HepG2 (cell line): Measurements from ENCODE around the gene ZP2. TPM values are rescaled to one million over a fixed set of nuclear protein-coding genes. Genes with fewer than 3 reads are reported as not detected.

Experiments used
- EEA1 ChIP-seq: sonication (generic); formaldehyde crosslinking; IDR thresholded peaks from 2 replicates; pipeline ENCODE4 v1.5.1; 2020; ENCODE audit warnings: mild to moderate bottlenecking, missing genetic modification reagents, borderline replicate concordance
- FOXK1 ChIP-seq: sonication (generic); formaldehyde crosslinking; IDR thresholded peaks from 2 replicates; pipeline ENCODE4 v1.4.0; 2020; ENCODE audit warnings: low read depth, missing genetic modification reagents, borderline replicate concordance
- GABPB1 ChIP-seq: IDR thresholded peaks from 2 replicates; pipeline ENCODE4 v1.6.1; 2016; ENCODE audit warnings: mild to moderate bottlenecking, missing genetic modification reagents, moderate library complexity, missing compliant biosample characterization
- HHEX ChIP-seq: IDR thresholded peaks from 2 replicates; pipeline ENCODE4 v1.6.1; 2016; ENCODE audit warnings: control low read depth
- HNRNPH1 ChIP-seq: fragments of 200-400 bp; formaldehyde crosslinking; optimal IDR thresholded peaks from 2 replicates; pipeline ENCODE3; 2017; ENCODE audit warnings: mild to moderate bottlenecking, low read depth, low read length
- KAT2B ChIP-seq: fragments of 150-350 bp; IDR thresholded peaks from 2 replicates; pipeline ENCODE4 v1.6.1; 2014; ENCODE audit warnings: low read depth, low read length, borderline replicate concordance
- NFAT5 ChIP-seq: sonication (generic); formaldehyde crosslinking; IDR thresholded peaks from 2 replicates; pipeline ENCODE4 v1.4.0; 2020; ENCODE audit warnings: missing genetic modification reagents
- PAX8 ChIP-seq: sonication (generic); formaldehyde crosslinking; IDR thresholded peaks from 2 replicates; pipeline ENCODE4 v1.8.0; 2022; ENCODE audit warnings: mild to moderate bottlenecking, missing genetic modification reagents, borderline replicate concordance
- PPARG ChIP-seq: conservative IDR thresholded peaks from 2 replicates; pipeline ENCODE4 v1.6.1; 2016; ENCODE audit warnings: missing biosample characterization, missing genetic modification reagents
- RCOR2 ChIP-seq: IDR thresholded peaks from 2 replicates; pipeline ENCODE4 v1.6.1; 2016; ENCODE audit warnings: missing biosample characterization, missing genetic modification reagents
- REL ChIP-seq: sonication (generic); formaldehyde crosslinking; conservative IDR thresholded peaks from 2 replicates; pipeline ENCODE4 v1.8.0; 2022; ENCODE audit warnings: mild to moderate bottlenecking, missing genetic modification reagents, moderate library complexity
- SMAD3 ChIP-seq: sonication (generic); formaldehyde crosslinking; IDR thresholded peaks from 2 replicates; pipeline ENCODE4 v1.4.0; 2020; ENCODE audit warnings: missing genetic modification reagents
- TCF7L2 ChIP-seq: IDR thresholded peaks from 2 replicates; pipeline ENCODE4 v1.6.1; 2011; ENCODE audit warnings: mild to moderate bottlenecking, low read depth, low read length, moderate library complexity
- ZBTB3 ChIP-seq: sonication (generic); formaldehyde crosslinking; IDR thresholded peaks from 2 replicates; pipeline ENCODE4 v1.4.0; 2020; ENCODE audit warnings: low read depth, mild to moderate bottlenecking, moderate library complexity, missing genetic modification reagents, borderline replicate concordance
- ZMYM2 ChIP-seq: sonication (generic); formaldehyde crosslinking; IDR thresholded peaks from 2 replicates; pipeline ENCODE4 v1.8.0; 2022; ENCODE audit warnings: mild to moderate bottlenecking, missing genetic modification reagents
- ZMYM4 ChIP-seq: sonication (generic); formaldehyde crosslinking; IDR thresholded peaks from 2 replicates; pipeline ENCODE4 v1.8.1; 2023; ENCODE audit warnings: mild to moderate bottlenecking, missing genetic modification reagents
- ZNF331 ChIP-seq: sonication (generic); formaldehyde crosslinking; IDR thresholded peaks from 2 replicates; pipeline ENCODE4 v1.4.0; 2020; ENCODE audit warnings: missing genetic modification reagents
- ZNF530 ChIP-seq: sonication (generic); formaldehyde crosslinking; IDR thresholded peaks from 2 replicates; pipeline ENCODE4 v1.5.0; 2020; ENCODE audit warnings: low read depth, mild to moderate bottlenecking, missing genetic modification reagents
- ZNF879 ChIP-seq: sonication (generic); formaldehyde crosslinking; IDR thresholded peaks from 2 replicates; pipeline ENCODE4 v1.8.1; 2023; ENCODE audit warnings: missing genetic modification reagents
- polyA plus RNA-seq, 8 experiments: library from polyadenylated mRNA; depleted of rRNA in 3 of 8; stranded (reverse) in 7 of 8; unstranded in 1 of 8; fragments of >200 nt; fragmentation: Illumina TruSeq in 4 of 8; extraction: Trizol in 4 of 8; gene quantifications; 2 replicates each; pipeline versions ENCODE4 v1.2.1 to v1.2.3, GENCODE V29; 2011 to 2016; ENCODE audit warnings: low read depth in 4 of 8, missing spikeins in 1 of 8, mixed read lengths in 1 of 8; ENCODE audit not compliant: insufficient read depth in 1 of 8
- total RNA-seq, 5 experiments: library from RNA; depleted of rRNA; stranded (reverse); fragments of >200 nt; fragmentation: Illumina TruSeq; extraction: Trizol; gene quantifications; 2 replicates each; pipeline ENCODE4 v1.2.3, GENCODE V29; 2016; ENCODE audit warnings: low read depth in 1 of 5
- TF ChIP-seq, protein P1 (sequence below): sonication (generic); formaldehyde crosslinking; conservative IDR thresholded peaks from 2 replicates; pipeline ENCODE4 v1.4.0; 2020; ENCODE audit warnings: mild to moderate bottlenecking, missing genetic modification reagents, moderate library complexity
- TF ChIP-seq, protein P2 (sequence below): sonication (generic); formaldehyde crosslinking; IDR thresholded peaks from 2 replicates; pipeline ENCODE4 v1.4.0; 2020; ENCODE audit warnings: missing genetic modification reagents

ZP2 gene
- total and polyA plus RNA-seq, 2 of the 13 experiments (the other 11 are each of a cell fraction or from before 2014, with no cell fraction given): not detected

- TF ChIP-seq, protein P1, sequence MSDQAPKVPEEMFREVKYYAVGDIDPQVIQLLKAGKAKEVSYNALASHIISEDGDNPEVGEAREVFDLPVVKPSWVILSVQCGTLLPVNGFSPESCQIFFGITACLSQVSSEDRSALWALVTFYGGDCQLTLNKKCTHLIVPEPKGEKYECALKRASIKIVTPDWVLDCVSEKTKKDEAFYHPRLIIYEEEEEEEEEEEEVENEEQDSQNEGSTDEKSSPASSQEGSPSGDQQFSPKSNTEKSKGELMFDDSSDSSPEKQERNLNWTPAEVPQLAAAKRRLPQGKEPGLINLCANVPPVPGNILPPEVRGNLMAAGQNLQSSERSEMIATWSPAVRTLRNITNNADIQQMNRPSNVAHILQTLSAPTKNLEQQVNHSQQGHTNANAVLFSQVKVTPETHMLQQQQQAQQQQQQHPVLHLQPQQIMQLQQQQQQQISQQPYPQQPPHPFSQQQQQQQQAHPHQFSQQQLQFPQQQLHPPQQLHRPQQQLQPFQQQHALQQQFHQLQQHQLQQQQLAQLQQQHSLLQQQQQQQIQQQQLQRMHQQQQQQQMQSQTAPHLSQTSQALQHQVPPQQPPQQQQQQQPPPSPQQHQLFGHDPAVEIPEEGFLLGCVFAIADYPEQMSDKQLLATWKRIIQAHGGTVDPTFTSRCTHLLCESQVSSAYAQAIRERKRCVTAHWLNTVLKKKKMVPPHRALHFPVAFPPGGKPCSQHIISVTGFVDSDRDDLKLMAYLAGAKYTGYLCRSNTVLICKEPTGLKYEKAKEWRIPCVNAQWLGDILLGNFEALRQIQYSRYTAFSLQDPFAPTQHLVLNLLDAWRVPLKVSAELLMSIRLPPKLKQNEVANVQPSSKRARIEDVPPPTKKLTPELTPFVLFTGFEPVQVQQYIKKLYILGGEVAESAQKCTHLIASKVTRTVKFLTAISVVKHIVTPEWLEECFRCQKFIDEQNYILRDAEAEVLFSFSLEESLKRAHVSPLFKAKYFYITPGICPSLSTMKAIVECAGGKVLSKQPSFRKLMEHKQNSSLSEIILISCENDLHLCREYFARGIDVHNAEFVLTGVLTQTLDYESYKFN (CRISPR knock-in tag): no peak
- TF ChIP-seq ZNF530 (CRISPR knock-in tag) (no peak), KAT2B (no peak), ZMYM2 (CRISPR knock-in tag) (peak; percentile 41; the same call in 1 of the 2 replicates), PPARG (CRISPR knock-in tag) (0 out of 2 replicates have a peak, but pooled peaks have one; percentile 23), ZNF879 (no peak), NFAT5 (CRISPR knock-in tag) (no peak), ZNF331 (CRISPR knock-in tag) (peak; percentile 42; the same call in 1 of the 2 replicates), PAX8 (CRISPR knock-in tag) (no peak), FOXK1 (CRISPR knock-in tag) (no peak), RCOR2 (CRISPR knock-in tag) (peak; percentile 78; the same call in 1 of the 2 replicates), GABPB1 (no peak), ZMYM4 (CRISPR knock-in tag) (0 out of 2 replicates have a peak, but pooled peaks have one; percentile 34), HNRNPH1 (no peak), TCF7L2 (no peak), EEA1 (CRISPR knock-in tag) (no peak), REL (CRISPR knock-in tag) (no peak), SMAD3 (CRISPR knock-in tag) (no peak), HHEX (0 out of 2 replicates have a peak, but pooled peaks have one; percentile 25), ZBTB3 (CRISPR knock-in tag) (no peak)
- TF ChIP-seq, protein P2, sequence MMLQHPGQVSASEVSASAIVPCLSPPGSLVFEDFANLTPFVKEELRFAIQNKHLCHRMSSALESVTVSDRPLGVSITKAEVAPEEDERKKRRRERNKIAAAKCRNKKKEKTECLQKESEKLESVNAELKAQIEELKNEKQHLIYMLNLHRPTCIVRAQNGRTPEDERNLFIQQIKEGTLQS (CRISPR knock-in tag): peak; percentile 50; the same call in 1 of the 2 replicates
These were observed 6.1 kb downstream of the ZP2 start (continued) for GRCh38 chr16:21205303-21205702.
